OCI-LY7 (cell line): Measurements from ENCODE around the gene ZNHIT1.

Source experiments
- CTCF ChIP-seq: fragments of 200-600 bp; sonication (generic); conservative IDR thresholded peaks from 2 replicates; pipeline ENCODE4 v1.5.1; 2014; ENCODE audit warnings: mild to moderate bottlenecking, antibody characterized with exemption, low read length, moderate library complexity, mixed read lengths
- EZH2phosphoT487 ChIP-seq: fragments of 200-600 bp; sonication (generic); IDR thresholded peaks from 2 replicates; pipeline ENCODE4 v1.6.1; 2018; ENCODE audit warnings: low read depth, borderline replicate concordance, mild to moderate bottlenecking, mixed run types, antibody characterized with exemption, low read length, moderate library complexity, mixed read lengths

DNA sequence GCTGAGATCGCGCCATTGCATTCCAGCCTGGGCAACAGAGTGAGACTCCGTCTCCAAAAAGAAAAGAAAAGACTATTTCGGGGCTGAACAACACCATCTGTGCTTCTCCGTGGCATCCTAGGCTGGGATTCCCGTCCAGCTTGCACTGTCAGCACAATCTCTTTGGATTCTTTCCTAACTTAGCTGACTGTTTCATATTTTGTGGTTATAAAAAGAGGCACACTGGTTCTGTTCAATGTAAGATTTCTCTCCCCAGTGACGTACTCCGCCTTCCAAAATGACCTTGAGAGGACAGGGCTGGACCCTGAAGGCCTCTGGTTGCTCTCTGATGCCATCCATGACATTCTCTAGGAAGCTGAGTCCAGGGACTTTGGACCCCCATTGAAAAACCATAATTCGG is 8.8 kb downstream of the ZNHIT1 start:
- TF ChIP-seq CTCF (no peak), EZH2phosphoT487 (no peak)
